CD1c-positive myeloid dendritic cell (primary cell): ENCODE results near the gene EPS8.

Experiments
- DNase-seq: peaks from one replicate; pipeline ENCODE4 v3.0.0-alpha.2; 2016; ENCODE audit errors: extremely low spot score

EPS8 gene

GRCh38 chr12:15789220-15790171 is at the start of gene EPS8:
Gene EPS8 (minus strand): TSS chr12:15789388. CDS start chr12:15682951, 106,437 bp downstream.
- peak; percentile 96 for DNase-seq

GRCh38 chr12:15837141-15837790 is 48.1 kb upstream of the EPS8 start:
- DNase-seq = no peak

GRCh38 chr12:15834575-15834974 is 45.4 kb upstream of the EPS8 start:
- no peak for DNase-seq

- no peak for DNase-seq
These were observed 42.3 kb upstream of the EPS8 start for GRCh38 chr12:15831315-15831978.

DNA sequence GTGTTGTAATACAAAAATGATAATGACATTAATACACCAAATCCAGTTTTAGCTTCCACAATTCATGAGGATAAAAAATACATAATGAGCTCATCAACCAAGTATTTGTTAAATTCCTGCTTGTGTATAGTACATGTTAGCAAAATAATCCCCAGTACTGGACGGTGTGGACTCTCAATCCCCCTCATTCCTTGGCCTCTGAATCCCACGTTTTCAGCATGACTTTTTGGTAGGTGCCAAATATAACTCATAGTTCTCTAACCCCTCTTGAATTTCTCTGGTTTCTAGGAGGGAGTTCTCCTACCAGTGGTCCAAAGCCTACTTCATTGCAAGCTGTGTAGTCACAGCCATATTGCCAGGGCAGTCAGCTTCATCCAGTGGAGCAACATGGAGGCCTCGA is 41.4 kb upstream of the EPS8 start:
- DNase-seq = no peak

DNA sequence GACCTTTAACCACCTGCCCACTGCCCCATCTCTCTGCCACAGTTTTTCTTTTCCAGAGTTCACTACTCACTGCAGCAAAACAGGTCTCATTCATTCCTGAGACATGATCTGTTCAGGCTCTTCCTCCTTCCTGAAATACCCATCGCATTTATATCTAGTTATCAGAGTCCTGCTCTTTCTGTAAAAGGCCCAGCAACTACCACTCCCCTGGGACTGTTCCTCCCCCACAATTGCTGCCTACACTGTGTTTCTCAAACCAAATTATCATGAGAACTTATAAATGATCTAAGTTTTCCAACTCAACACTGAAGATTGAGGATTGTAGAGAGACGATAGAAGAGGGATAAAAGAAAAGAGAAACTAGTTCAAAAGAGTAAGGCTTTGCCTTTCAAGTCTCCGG is 40.8 kb upstream of the EPS8 start:
- no peak for DNase-seq

GRCh38 chr12:15829255-15829654 is 40.1 kb upstream of the EPS8 start:
- DNase-seq = no peak

- DNase-seq = no peak
These were observed 37.9 kb upstream of the EPS8 start for GRCh38 chr12:15827136-15827535.

GRCh38 chr12:15824516-15824915 is 35.3 kb upstream of the EPS8 start:
- no peak for DNase-seq

DNA sequence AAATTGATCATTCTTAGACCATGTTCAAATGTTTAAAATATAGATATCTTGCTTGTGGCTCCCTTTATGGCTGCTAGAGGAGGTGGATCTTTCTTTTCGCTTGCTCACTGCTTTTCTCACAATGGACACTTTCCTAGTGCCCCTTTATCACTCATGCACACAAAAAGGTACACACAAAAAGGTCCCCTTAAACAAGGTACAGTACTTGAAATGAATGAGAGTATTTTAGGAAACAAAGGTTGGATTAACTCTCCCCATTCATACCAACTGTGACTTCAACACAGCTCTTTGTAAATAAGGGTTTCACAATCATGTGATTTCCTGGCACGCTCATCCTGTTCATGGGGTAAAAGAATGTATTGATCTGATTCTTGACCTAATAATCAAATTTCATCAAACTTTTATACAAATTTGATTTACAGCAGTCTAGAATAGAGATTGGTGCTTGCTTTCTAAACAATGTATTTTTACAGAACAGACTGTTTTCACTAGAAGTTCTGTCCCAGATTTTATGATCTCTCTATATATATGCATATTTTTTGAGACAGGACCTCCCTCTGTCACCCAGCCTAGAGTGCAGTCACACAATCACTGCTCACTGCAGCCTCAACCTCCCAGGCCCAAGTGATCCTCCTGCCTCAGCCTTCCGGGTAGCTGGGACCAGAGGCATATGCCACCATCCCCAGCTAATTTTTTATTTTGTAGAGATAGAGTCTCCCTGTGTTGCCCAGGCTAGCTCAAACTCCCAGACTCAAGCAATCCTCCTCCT is 34.4 kb upstream of the EPS8 start:
- DNase-seq = no peak

GRCh38 chr12:15819644-15820437 is 30.7 kb upstream of the EPS8 start:
- no peak for DNase-seq

DNA sequence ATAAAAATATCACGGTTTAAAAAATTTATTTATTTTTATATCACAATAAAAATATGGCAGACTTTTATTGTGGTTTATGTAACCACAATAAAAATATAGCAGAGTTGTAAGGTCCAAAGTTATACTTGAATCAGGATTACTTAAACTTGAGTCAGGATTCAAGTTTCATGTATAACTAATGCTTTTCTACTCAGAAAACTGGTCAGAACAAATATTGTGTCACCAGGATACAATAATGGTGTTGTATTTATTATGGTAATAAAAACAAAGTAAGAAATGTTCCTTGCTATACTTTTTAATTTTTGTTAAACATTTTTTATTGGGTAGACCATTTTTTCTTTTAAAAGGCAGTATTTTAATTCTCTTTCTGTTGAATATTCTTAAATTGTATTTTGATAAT is 29.2 kb upstream of the EPS8 start:
- DNase-seq = no peak

DNA sequence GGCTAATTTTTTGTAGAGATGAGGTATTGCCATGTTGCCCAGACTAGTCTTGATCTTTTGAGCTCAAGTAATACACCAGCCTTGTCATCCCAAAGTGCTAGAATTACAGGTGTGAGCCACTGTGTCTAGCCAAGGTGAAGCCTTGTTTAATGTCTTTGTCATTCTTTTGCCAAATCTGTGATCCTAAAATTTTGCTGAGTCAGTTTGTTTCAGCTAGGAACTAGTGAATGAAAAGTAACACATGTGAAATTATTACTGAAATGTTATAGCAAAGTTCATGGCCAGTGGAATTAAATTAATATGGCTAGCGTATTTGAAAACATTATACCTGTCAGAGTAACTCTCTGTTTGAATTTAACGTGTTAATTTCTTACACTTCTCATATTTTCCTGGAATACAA is 26.5 kb upstream of the EPS8 start:
- no peak for DNase-seq

GRCh38 chr12:15811214-15812127 is 22.3 kb upstream of the EPS8 start:
- no peak for DNase-seq

DNA sequence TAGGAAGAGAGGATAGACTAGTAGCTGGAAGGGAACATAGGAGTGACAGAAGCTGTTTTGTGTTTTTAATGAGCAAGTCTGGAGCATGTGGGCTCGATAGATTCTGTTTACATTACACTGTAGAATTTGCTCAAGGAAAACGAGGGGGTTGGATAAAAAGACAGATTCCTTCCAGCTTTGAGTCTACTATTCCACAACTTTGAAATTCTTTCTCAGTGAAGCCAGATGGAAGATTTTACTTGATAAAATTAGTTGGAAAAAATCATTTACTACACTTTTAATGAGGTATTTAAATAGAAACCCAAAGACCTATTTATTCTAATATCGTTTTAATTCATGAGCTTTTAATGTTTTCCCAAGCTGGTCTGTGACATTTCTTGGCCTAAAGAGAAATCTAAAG is 19.5 kb upstream of the EPS8 start:
- DNase-seq = no peak

GRCh38 chr12:15808250-15808649 is 19.1 kb upstream of the EPS8 start:
- no peak for DNase-seq

GRCh38 chr12:15806826-15807225 is 17.6 kb upstream of the EPS8 start:
- DNase-seq = no peak

GRCh38 chr12:15801770-15802744 is 12.9 kb upstream of the EPS8 start:
- DNase-seq = no peak

GRCh38 chr12:15800278-15800677 is 11.1 kb upstream of the EPS8 start:
- DNase-seq = no peak
